ENCODE measurements around the gene FBXL13. TPM values are rescaled to one million over a fixed set of nuclear protein-coding genes. Genes with fewer than 3 reads are reported as not detected.
"Not testable (repeated sequence)": the region's sequence is repeated elsewhere in the genome, so short reads cannot be mapped to it uniquely, and the experiment has no call there.

FBXL13 gene
- total RNA-seq, 2 experiments from 2014 or later = 0.15 to 0.17 TPM

DNA sequence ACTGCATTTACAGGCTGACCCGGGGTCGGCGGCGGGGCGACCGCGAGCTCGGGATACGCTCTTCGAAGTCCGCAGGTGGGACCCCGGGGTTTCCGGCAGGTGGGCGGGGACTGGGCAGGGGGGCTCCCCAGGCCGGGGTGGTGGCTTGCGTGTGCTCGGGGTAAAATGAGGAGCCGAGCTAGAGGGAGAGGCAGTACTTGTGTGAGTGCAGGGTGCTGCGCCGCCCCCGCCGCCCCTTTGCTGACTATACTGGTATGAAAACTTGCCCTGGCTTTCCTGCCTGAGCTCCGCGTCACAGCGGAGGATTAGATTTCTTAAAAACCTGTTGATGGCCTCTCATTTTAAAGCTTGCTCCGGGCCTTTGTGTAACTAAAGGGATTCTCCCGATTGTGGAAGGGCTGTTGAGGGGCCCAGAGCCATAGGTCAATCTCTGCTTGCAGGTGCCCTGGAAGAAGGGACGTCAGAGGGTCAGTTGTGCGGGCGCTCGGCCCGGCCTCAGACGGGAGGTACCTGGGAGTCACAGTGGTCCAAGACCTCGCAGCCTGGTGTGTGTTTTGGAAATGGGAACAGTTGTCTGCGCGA, 832 bp upstream of the FBXL13 start:
- ChIA-PET POLR2A (interaction anchor here (1.5 kb wide), 1 partner anchor 327 kb away, joined by 7 read pairs; the partner anchor contains the start of gene FAM185A), CTCF (interaction anchor here (0.7 to 2.6 kb wide), 8 partner anchors 9 to 74 kb away, joined by 3 to 13 read pairs (median 3); partner anchors contain the start of gene NAPEPLD)
- Mint-ChIP-seq H3K36me3 (ENCODE audit: low read depth) (peaks cover 8% of the 10 kb centered on the region), H3K4me3 (peak overlapping the region; percentile 98), H3K9me3 (no peaks in the 10 kb centered on the region), H3K27me3 (no peaks in the 10 kb centered on the region), H3K27ac (peak overlapping the region; percentile 97), H3K4me1 (peaks cover 33% of the 10 kb centered on the region)
- DNase-seq = peak; percentile 65

DNA sequence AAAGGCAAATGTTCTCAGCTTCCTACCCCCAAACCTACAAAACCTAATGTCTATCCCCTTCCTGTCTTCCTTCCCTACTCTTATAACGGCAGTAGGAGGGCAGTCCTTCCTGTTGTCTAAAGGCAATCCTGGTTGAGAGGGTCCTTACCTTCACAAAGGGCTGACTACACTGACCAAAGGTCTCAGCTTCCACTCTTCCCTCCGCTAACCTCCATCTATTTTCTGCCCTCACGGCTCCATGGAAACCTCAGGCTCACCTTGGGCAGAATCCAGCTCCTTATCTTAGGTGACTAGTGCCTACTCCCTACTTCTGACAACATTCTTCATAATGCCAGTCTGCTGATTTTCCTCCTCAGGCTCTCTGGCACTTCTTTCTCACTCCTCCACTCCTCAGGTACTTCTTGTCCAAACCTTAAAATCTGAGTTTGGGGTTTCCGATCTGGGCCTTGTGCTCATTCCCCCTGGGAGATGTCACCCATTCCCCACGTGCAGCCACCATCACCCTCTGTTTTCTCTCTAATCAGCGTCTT, 542 bp downstream of the FBXL13 start:
- Mint-ChIP-seq H3K4me3 (peak overlapping the region; percentile 83), H3K27ac (peak overlapping the region; percentile 83), H3K27me3 (no peaks in the 10 kb centered on the region), H3K9me3 (no peaks in the 10 kb centered on the region), H3K4me1 (peaks cover 30% of the 10 kb centered on the region), H3K36me3 (ENCODE audit: low read depth) (peaks cover 8% of the 10 kb centered on the region)
- ChIA-PET CTCF (interaction anchor here (1.2 to 2.6 kb wide), 4 partner anchors 10 to 75 kb away, joined by 3 to 13 read pairs (median 5); partner anchors contain the start of gene NAPEPLD), POLR2A (no interaction called here)
- DNase-seq = no peak

DNA sequence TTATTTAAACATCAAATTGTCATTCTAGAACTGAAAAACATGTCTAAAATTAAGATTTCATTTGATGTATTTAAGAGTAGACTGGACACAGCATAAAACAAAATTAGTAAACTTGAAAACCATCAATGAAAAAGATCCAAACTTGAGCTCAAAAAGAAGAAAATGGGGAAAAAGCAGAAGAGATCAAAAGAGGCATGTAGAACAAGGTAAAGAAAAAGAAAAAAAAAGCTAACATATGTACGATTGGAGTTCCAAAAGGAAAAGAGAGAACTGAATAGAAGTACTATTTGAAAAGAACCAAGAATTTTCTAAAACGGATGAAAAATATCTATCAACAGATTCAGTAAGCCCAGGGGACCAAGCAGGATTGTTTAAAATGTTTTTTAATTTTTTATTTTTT, 3.6 kb downstream of the FBXL13 start:
- Mint-ChIP-seq H3K9me3 (no peaks in the 10 kb centered on the region), H3K4me3 (no peak overlapping the region), H3K4me1 (peaks cover 16% of the 10 kb centered on the region), H3K36me3 (ENCODE audit: low read depth) (peaks cover 2% of the 10 kb centered on the region), H3K27me3 (no peaks in the 10 kb centered on the region), H3K27ac (no peak overlapping the region)
- CTCF ChIA-PET = interaction anchor here (1.5 kb wide), 1 partner anchor 9 kb away, joined by 10 read pairs; no protein-coding TSS in a partner anchor
- DNase-seq = no peak
- POLR2A ChIA-PET = no interaction called here

DNA sequence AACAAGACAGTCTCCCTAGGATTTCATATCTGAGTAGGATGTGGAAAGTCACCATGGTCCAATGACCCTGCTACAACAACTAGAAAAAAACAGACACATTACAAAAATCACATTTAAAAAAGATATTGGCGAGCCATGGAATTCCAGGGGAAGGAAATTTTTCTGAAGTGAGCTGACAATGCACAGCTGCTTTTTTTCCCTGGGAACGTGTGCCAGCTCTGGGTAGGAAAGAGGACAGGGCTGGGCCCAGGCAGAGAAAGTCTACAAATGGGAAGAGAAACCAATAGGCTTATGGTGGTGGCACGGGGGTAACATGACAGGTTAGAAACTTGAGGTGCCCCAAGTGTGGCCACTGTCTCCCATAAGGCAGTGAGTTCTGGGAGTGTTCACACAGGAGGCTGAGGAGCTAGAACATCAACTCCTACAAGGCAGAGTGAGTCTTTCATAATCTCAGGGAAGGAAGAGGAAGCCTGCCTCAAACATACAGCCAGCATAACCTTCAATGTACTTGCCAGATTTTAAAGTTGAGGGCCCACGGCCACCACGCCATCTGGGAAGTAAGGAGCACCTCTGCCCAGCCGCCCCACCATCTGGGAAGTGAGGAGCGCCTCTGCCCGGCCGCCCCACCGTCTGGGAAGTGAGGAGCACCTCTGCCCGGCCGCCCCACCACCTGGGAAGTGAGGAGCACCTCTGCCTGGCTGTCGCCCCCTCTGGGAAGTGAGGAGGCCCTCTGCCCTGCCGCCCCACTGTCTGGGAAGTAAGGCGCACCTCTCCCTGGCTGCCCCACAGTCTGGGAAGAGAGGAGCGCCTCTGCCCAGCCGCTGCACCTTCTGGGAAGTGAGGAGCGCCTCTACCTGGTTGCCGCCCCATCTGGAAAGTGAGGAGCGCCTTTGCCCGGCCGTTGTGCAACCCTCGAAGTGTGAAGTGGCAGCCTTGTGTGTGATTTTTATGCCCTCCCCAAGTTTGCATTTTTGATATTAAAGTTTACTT, 5.9 kb downstream of the FBXL13 start:
- H3K27ac Mint-ChIP-seq = no peak overlapping the region

DNA sequence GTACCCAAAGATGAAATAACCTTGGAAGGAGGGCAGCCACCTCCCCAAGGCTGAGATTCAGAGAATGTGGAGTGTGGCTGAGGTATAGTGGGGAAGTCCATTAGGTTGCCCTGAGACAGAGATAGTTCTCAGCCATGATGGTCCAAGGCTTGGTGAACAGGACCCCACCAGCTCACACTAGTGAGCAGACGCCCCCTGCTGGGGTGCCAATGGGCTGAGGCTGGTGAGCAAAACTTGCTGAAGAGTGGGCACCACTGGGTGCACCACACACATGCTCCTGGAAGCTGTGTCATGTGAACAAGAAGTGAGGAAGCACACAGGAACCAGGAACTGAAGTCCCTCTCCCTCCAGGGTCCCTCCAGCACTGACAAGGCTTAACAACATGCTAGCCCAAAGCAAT, 8.9 kb downstream of the FBXL13 start:
- Mint-ChIP-seq H3K27me3 (no peaks in the 10 kb centered on the region), H3K9me3 (no peaks in the 10 kb centered on the region), H3K36me3 (ENCODE audit: low read depth) (no peaks in the 10 kb centered on the region), H3K4me1 (no peaks in the 10 kb centered on the region), H3K27ac (no peak overlapping the region), H3K4me3 (no peak overlapping the region)
- CTCF ChIA-PET = interaction anchor here (0.6 to 1.3 kb wide), 2 partner anchors 11 to 85 kb away, joined by 3 to 4 read pairs; no protein-coding TSS in a partner anchor
- DNase-seq = peak; percentile 43
- POLR2A ChIA-PET = no interaction called here

More for the DNA sequence above, 5.9 kb downstream of the FBXL13 start:
- Mint-ChIP-seq H3K27me3 (no peaks in the 10 kb centered on the region), H3K36me3 (ENCODE audit: low read depth) (no peaks in the 10 kb centered on the region), H3K9me3 (no peaks in the 10 kb centered on the region), H3K4me3 (no peak overlapping the region), H3K4me1 (peaks cover under 1% of the 10 kb centered on the region)
- CTCF ChIA-PET = interaction anchor here (1.7 kb wide), 1 partner anchor 14 kb away, joined by 3 read pairs; no protein-coding TSS in a partner anchor
- no peak for DNase-seq
- POLR2A ChIA-PET = no interaction called here

DNA sequence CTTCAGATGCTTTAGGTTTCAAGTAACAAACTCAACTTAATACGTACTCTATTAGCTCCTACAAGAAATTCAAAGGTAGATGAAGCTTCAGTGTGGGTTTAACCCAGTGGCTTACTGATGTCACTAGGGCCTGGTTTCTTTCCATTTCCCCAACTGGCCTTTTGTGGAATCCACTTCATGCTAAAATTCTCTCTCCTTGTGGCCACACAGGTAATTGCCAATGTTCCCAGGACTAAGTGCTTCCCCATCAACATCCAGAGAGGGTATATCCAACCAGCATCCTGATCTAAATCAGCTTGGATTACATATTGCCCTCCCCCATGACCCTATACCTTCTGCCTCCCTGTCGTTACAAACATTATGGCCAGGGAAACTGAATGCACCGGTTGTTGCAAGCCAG, 10.7 kb downstream of the FBXL13 start:
- no peak overlapping the region for H3K4me3 Mint-ChIP-seq
- H3K4me1 Mint-ChIP-seq = no peaks in the 10 kb centered on the region
- POLR2A ChIA-PET = no interaction called here
- no peak overlapping the region for H3K27ac Mint-ChIP-seq
- H3K27me3 Mint-ChIP-seq = no peaks in the 10 kb centered on the region
- no peaks in the 10 kb centered on the region for H3K9me3 Mint-ChIP-seq
- no peaks in the 10 kb centered on the region for H3K36me3 Mint-ChIP-seq (ENCODE audit: low read depth)
- no peak for DNase-seq
- CTCF ChIA-PET = no interaction called here

DNA sequence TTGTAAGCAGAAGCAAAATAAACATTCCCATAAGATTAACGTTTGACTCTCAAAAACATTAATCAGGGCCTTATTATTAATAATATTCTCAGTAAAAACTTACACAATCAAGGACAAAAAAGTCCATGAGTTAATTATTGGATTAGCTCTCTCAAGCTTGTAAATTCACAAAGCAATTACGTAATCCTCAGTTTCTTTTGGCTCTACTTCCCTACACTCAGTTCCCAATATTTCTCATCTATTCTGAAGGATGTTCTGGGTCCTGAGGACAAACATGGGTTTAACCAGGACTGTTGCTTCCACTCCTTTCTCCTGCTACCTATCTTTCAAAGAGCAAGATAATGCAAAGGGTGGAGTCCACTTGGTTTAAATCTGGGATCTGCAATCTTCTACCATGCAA, 15.1 kb downstream of the FBXL13 start:
- Mint-ChIP-seq H3K27ac (no peak overlapping the region), H3K27me3 (no peaks in the 10 kb centered on the region), H3K36me3 (ENCODE audit: low read depth) (no peaks in the 10 kb centered on the region), H3K9me3 (no peaks in the 10 kb centered on the region), H3K4me1 (no peaks in the 10 kb centered on the region), H3K4me3 (no peak overlapping the region)
- ChIA-PET CTCF (interaction anchor here (1.0 kb wide), 1 partner anchor 16 kb away, joined by 3 read pairs; the partner anchor contains the start of gene ARMC10), POLR2A (no interaction called here)
- no peak for DNase-seq

DNA sequence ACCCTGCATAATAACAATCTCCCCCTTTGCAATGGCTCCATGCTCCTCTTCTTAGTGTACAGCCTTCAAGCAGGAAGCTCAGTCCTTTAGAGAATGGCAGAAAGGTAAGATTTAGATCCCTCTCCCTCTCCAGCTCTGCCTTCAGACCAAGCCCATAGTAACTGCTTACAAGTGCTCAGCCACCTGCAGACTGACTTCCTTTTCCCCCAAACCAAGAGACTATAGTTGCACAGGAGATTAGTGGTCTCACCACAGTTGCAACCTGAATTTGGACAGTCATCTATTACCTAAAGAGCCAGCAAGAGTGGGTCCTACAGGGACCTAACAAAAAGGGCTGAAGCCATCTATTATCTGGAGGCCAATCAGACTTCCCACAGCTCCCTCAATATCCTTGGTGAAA, 16.5 kb downstream of the FBXL13 start:
- no peak for DNase-seq
- no peaks in the 10 kb centered on the region for H3K9me3 Mint-ChIP-seq
- CTCF ChIA-PET = no interaction called here

DNA sequence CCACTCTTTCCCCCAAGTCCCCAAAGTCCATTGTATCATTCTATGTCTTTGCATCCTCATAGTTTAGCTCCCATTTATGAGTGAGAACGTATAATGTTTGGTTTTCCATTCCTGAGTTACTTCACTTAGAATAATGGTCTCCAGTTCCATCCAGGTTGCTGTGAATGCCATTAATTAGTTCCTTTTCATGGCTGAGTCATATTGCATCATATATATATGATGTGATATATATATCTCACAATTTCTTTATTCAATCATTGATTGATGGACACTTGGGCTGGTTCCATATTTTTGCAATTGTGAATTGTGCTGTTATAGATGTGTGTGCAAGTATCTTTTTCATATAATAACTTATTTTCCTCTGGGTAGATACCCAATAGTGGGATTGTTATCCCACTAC, 18.6 kb downstream of the FBXL13 start:
- H3K27me3 Mint-ChIP-seq; H3K4me3 Mint-ChIP-seq; CTCF ChIA-PET; H3K36me3 Mint-ChIP-seq (ENCODE audit: low read depth); DNase-seq; H3K27ac Mint-ChIP-seq; H3K9me3 Mint-ChIP-seq; H3K4me1 Mint-ChIP-seq; POLR2A ChIA-PET: not testable (repeated sequence)

More for the DNA sequence above, 16.5 kb downstream of the FBXL13 start:
- H3K4me1 Mint-ChIP-seq = no peaks in the 10 kb centered on the region
- H3K27ac Mint-ChIP-seq = no peak overlapping the region
- H3K27me3 Mint-ChIP-seq = no peaks in the 10 kb centered on the region
- POLR2A ChIA-PET = no interaction called here
- no peak overlapping the region for H3K4me3 Mint-ChIP-seq
- H3K36me3 Mint-ChIP-seq (ENCODE audit: low read depth) = no peaks in the 10 kb centered on the region

DNA sequence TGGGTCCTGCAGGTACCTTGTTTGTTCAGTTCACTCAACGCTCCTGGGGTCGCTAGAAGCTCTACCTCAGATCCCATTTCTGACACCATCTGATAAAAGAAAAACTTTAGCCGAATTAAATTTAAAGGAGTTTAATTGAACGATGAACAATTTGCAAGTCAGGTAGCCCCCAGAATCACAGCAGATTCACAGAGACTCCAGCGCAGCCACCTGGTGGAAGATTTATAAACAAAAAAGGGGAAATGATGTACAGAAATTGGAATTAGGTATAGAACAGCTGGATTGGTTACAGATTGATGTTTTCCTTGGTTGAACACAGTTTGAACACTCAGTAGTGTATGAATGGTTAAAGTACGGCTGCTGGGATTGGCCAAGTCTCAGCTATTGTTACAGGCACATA, 23.1 kb downstream of the FBXL13 start:
- Mint-ChIP-seq H3K27me3 (no peaks in the 10 kb centered on the region), H3K4me1 (no peaks in the 10 kb centered on the region), H3K4me3 (no peak overlapping the region), H3K9me3 (peaks cover 14% of the 10 kb centered on the region), H3K36me3 (ENCODE audit: low read depth) (peaks cover 3% of the 10 kb centered on the region), H3K27ac (no peak overlapping the region)
- DNase-seq = no peak
- CTCF ChIA-PET = no interaction called here
- POLR2A ChIA-PET = no interaction called here

DNA sequence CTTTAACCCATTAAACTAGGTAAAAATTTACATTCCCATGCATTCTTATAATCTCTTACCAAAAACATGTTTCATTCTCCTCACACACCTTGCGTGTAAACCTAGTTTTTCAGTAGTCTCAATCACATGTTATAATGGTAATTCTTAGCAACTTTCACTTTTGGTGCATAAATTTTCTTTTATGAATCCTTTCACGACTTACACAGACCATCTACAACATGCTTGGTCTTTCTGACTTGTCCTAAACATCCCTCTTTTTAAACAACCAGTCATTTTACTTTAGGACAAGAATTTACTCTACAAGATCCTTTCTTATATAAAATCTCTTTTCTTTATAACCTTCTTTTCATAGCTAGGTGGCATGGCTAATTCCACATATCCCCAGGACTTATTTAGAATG, 25.8 kb downstream of the FBXL13 start:
- Mint-ChIP-seq H3K27ac (no peak overlapping the region), H3K9me3 (peaks cover 14% of the 10 kb centered on the region), H3K27me3 (no peaks in the 10 kb centered on the region), H3K36me3 (ENCODE audit: low read depth) (peaks cover 3% of the 10 kb centered on the region), H3K4me3 (no peak overlapping the region), H3K4me1 (no peaks in the 10 kb centered on the region)
- ChIA-PET POLR2A (no interaction called here), CTCF (no interaction called here)
- no peak for DNase-seq

DNA sequence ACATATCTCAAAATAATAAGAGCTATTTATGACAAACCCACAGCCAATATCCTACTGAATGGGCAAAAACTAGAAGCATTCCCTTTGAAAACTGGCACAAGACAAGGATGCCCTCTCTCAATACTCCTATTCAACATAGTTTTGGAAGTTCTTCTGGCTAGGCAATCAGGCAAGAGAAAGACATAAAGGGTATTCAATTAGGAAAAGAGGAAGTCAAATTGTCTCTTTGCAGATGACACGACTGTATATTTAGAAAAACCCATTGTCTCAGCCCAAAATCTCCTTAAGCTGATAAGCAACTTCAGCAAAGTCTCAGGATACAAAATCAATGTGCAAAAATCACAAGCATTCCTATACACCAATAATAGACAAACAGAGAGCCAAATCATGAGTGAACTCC, 32.8 kb downstream of the FBXL13 start:
- DNase-seq; H3K4me3 Mint-ChIP-seq; H3K36me3 Mint-ChIP-seq (ENCODE audit: low read depth); H3K4me1 Mint-ChIP-seq; POLR2A ChIA-PET; H3K27ac Mint-ChIP-seq; CTCF ChIA-PET: not testable (repeated sequence)
- Mint-ChIP-seq H3K9me3 (peaks cover 13% of the 10 kb centered on the region), H3K27me3 (peaks cover 12% of the 10 kb centered on the region)
